Type B pancreatic cell (in vitro differentiated cells): ENCODE measurements around the gene PDE10A. TPM values are rescaled to one million over a fixed set of nuclear protein-coding genes. Genes with fewer than 3 reads are reported as not detected.

Source experiments
- DNase-seq: peaks from one replicate; pipeline ENCODE4 v3.0.0; 2021; ENCODE audit warnings: mixed read lengths; ENCODE audit not compliant: unreplicated experiment; ENCODE audit errors: extremely low spot score
- H3K27ac Mint-ChIP-seq: 2 replicates; pipeline ENCODE4 v1.8.0; 2021; ENCODE audit warnings: mild to moderate bottlenecking, mixed read lengths
- H3K27me3 Mint-ChIP-seq: 2 replicates; pipeline ENCODE4 v1.8.0; 2021; ENCODE audit warnings: mixed read lengths
- H3K36me3 Mint-ChIP-seq: 2 replicates; pipeline ENCODE4 v1.8.0; 2021; ENCODE audit warnings: mixed read lengths
- H3K4me1 Mint-ChIP-seq: one replicate; pipeline ENCODE4 v1.8.0; 2021; ENCODE audit warnings: mixed read lengths; ENCODE audit not compliant: unreplicated experiment
- H3K4me3 Mint-ChIP-seq: 2 replicates; pipeline ENCODE4 v1.8.0; 2021; ENCODE audit warnings: mild to moderate bottlenecking, mixed read lengths
- H3K9me3 Mint-ChIP-seq: 2 replicates; pipeline ENCODE4 v1.8.0; 2021; ENCODE audit warnings: mixed read lengths
- CTCF ChIP-seq: fragments of 200-600 bp; sonication (generic); conservative IDR thresholded peaks from 2 replicates; pipeline ENCODE4 v1.5.0; 2021; ENCODE audit warnings: antibody characterized with exemption, mild to moderate bottlenecking
- total RNA-seq: library from RNA; stranded (reverse); gene quantifications from 2 replicates; pipeline ENCODE4 v1.2.1, GENCODE V29; 2021; ENCODE audit warnings: low replicate concordance

PDE10A gene
- total RNA-seq, 1 donor from 2014 or later: 10.8 TPM

GRCh38 chr6:165580136-165580535 is 82.9 kb downstream of the PDE10A start:
- Mint-ChIP-seq H3K36me3 (no peaks in the 10 kb centered on the region), H3K4me3 (no peak overlapping the region), H3K27ac (no peak overlapping the region), H3K9me3 (peaks cover 9% of the 10 kb centered on the region), H3K4me1 (peaks cover 5% of the 10 kb centered on the region), H3K27me3 (no peaks in the 10 kb centered on the region)
- DNase-seq: no peak
- no peak for TF ChIP-seq CTCF

- H3K27me3 Mint-ChIP-seq: no peaks in the 10 kb centered on the region
- no peak for TF ChIP-seq CTCF
- no peak for DNase-seq
- no peaks in the 10 kb centered on the region for H3K4me1 Mint-ChIP-seq
- no peak overlapping the region for H3K27ac Mint-ChIP-seq
- no peaks in the 10 kb centered on the region for H3K9me3 Mint-ChIP-seq
- no peak overlapping the region for H3K4me3 Mint-ChIP-seq
- no peaks in the 10 kb centered on the region for H3K36me3 Mint-ChIP-seq
These were observed 83.9 kb downstream of the PDE10A start for GRCh38 chr6:165579151-165579550.

- no peak overlapping the region for H3K4me3 Mint-ChIP-seq
- no peaks in the 10 kb centered on the region for H3K9me3 Mint-ChIP-seq
- no peak overlapping the region for H3K27ac Mint-ChIP-seq
These were observed 85.5 kb downstream of the PDE10A start for GRCh38 chr6:165577556-165577955.

GRCh38 chr6:165575158-165575549 is 87.9 kb downstream of the PDE10A start:
- H3K9me3 Mint-ChIP-seq: no peaks in the 10 kb centered on the region
- no peak overlapping the region for H3K4me3 Mint-ChIP-seq
- peaks cover 17% of the 10 kb centered on the region for H3K4me1 Mint-ChIP-seq

More at GRCh38 chr6:165577556-165577955, 85.5 kb downstream of the PDE10A start:
- Mint-ChIP-seq H3K4me1 (peaks cover 7% of the 10 kb centered on the region), H3K36me3 (no peaks in the 10 kb centered on the region), H3K27me3 (no peaks in the 10 kb centered on the region)
- no peak for TF ChIP-seq CTCF
- DNase-seq: no peak

GRCh38 chr6:165574220-165575157 is 88.6 kb downstream of the PDE10A start:
- Mint-ChIP-seq H3K4me1 (peaks cover 17% of the 10 kb centered on the region), H3K4me3 (no peak overlapping the region), H3K9me3 (no peaks in the 10 kb centered on the region), H3K27ac (peak overlapping the region; percentile 35), H3K27me3 (no peaks in the 10 kb centered on the region), H3K36me3 (no peaks in the 10 kb centered on the region)
- no peak for DNase-seq
- no peak for TF ChIP-seq CTCF

More at GRCh38 chr6:165575158-165575549, 87.9 kb downstream of the PDE10A start:
- TF ChIP-seq CTCF: no peak
- DNase-seq: no peak
- Mint-ChIP-seq H3K27ac (no peak overlapping the region), H3K36me3 (no peaks in the 10 kb centered on the region), H3K27me3 (no peaks in the 10 kb centered on the region)
